Stimulated activated CD4-positive, alpha-beta T cell treated with anti-CD3 and anti-CD28 coated beads, Interleukin-4, amount 100 ng/mL, for 4 hours (primary cell): ENCODE results near the gene IKZF4.
A peak's percentile ranks its signal among the peaks of the same experiment; 100 is the strongest.
"Not testable (repeated sequence)": the region's sequence is repeated elsewhere in the genome, so short reads cannot be mapped to it uniquely, and the experiment has no call there.

ENCODE experiments used
- DNase-seq, 2 experiments: peaks; one replicate each; pipeline ENCODE4 v3.0.0-alpha.2; 2020

Gene IKZF4

GRCh38 chr12:56040963-56041551 lies 20.2 kb downstream of the IKZF4 start:
- no peak for DNase-seq

- DNase-seq = peak; percentile 83 to 92
Observed at GRCh38 chr12:56041552-56042429, 20.9 kb downstream of the IKZF4 start, which contains the start of gene RPS26. RPS26 (plus strand) TSS chr12:56041918; CDS start chr12:56042167, 249 bp downstream.

GRCh38 chr12:56042430-56042813 lies 21.6 kb downstream of the IKZF4 start:
- not testable (repeated sequence) for DNase-seq

GRCh38 chr12:56042843-56043242 lies 22.0 kb downstream of the IKZF4 start:
- no peak for DNase-seq

- no peak for DNase-seq
Observed at GRCh38 chr12:56046027-56046780, 25.4 kb downstream of the IKZF4 start.

GRCh38 chr12:56053407-56053893 lies 32.6 kb downstream of the IKZF4 start:
- DNase-seq = no peak

GRCh38 chr12:56059964-56060363 lies 39.1 kb downstream of the IKZF4 start:
- not testable (repeated sequence) for DNase-seq

GRCh38 chr12:56061982-56062381 lies 41.1 kb downstream of the IKZF4 start:
- DNase-seq = no peak

- no peak for DNase-seq
Observed at GRCh38 chr12:56062996-56063395, 42.2 kb downstream of the IKZF4 start.

- DNase-seq = no peak
Observed at GRCh38 chr12:56071648-56072047, 50.8 kb downstream of the IKZF4 start.

- no peak for DNase-seq
Observed at GRCh38 chr12:56074396-56074795, 53.6 kb downstream of the IKZF4 start.

GRCh38 chr12:56077966-56078365 lies 57.1 kb downstream of the IKZF4 start:
- not testable (repeated sequence) for DNase-seq

GRCh38 chr12:56078427-56078826 lies 57.6 kb downstream of the IKZF4 start:
- no peak for DNase-seq

GRCh38 chr12:56078931-56079722 lies 58.3 kb downstream of the IKZF4 start:
- DNase-seq = peak; percentile 27 to 45

GRCh38 chr12:56079723-56080555 lies 59.1 kb downstream of the IKZF4 start, which contains the start of gene ERBB3:
ERBB3 (plus strand) TSS chr12:56080165; CDS start chr12:56080301, 136 bp downstream.
- peak; percentile 65 to 70 for DNase-seq

- no peak for DNase-seq
Observed at GRCh38 chr12:56080556-56081138, 59.8 kb downstream of the IKZF4 start.

GRCh38 chr12:56081393-56082347 lies 60.8 kb downstream of the IKZF4 start:
- no peak for DNase-seq

- no peak for DNase-seq
Observed at GRCh38 chr12:56082382-56082781, 61.5 kb downstream of the IKZF4 start.

- DNase-seq = no peak
Observed at GRCh38 chr12:56082967-56083366, 62.1 kb downstream of the IKZF4 start.
